PC-9 (cell line): Measurements from ENCODE around the gene QRFPR. TPM values are rescaled to one million over a fixed set of nuclear protein-coding genes. Genes with fewer than 3 reads are reported as not detected.

ENCODE experiments used
- BruUV-seq: library from RNA; stranded (reverse); fragments of 400-500 nt; replicated peaks from 2 replicates; lab custom pipeline; 2021; lab: Mats Ljungman, UMichigan
- CTCF ChIA-PET: fragments of 300-600 bp; sonication (Branson Sonifier 250); formaldehyde crosslinking; loops from one replicate; lab custom pipeline; 2022; ENCODE audit warnings: antibody characterized with exemption; lab: Charles Lee
- POLR2A ChIA-PET: fragments of 300-600 bp; sonication (Branson Sonifier 250); formaldehyde crosslinking; loops from one replicate; lab custom pipeline; 2022; ENCODE audit warnings: antibody characterized with exemption; ENCODE audit not compliant: unreplicated experiment; lab: Charles Lee
- DNase-seq, 2 experiments: peaks; one replicate each; pipeline versions ENCODE4 v3.0.0 to v3.0.0-alpha.2; 2015 to 2022; ENCODE audit warnings: mixed read lengths in 1 of 2
- H2AFZ ChIP-seq: fragments of 200-600 bp; sonication (generic); 2 replicates; pipeline ENCODE4 v1.8.1; 2017; ENCODE audit warnings: antibody characterized with exemption
- H3F3A ChIP-seq: fragments of 200-600 bp; sonication (generic); 2 replicates; pipeline ENCODE4 v1.8.1; 2017; ENCODE audit warnings: antibody characterized with exemption, mild to moderate bottlenecking, low read depth; ENCODE audit not compliant: insufficient read depth
- H3K27ac ChIP-seq: fragments of 200-600 bp; sonication (generic); 2 replicates; pipeline ENCODE4 v1.6.1; 2016; ENCODE audit warnings: mixed run types
- H3K27me3 ChIP-seq: fragments of 200-600 bp; sonication (generic); 2 replicates; pipeline ENCODE4 v1.6.1; 2016; ENCODE audit warnings: low read depth, mixed run types; ENCODE audit not compliant: insufficient read depth
- H3K36me3 ChIP-seq: fragments of 200-600 bp; sonication (generic); 2 replicates; pipeline ENCODE4 v1.6.1; 2016; ENCODE audit warnings: low read depth, mixed run types
- H3K4me1 ChIP-seq: fragments of 200-600 bp; sonication (generic); replicated peaks from 2 replicates; pipeline ENCODE4 v1.6.1; 2016; ENCODE audit warnings: mixed run types; ENCODE audit not compliant: insufficient read depth
- H3K4me2 ChIP-seq: fragments of 200-600 bp; sonication (generic); 2 replicates; pipeline ENCODE4 v1.6.1; 2017; ENCODE audit warnings: mixed run types
- H3K4me3 ChIP-seq: fragments of 200-600 bp; sonication (generic); 2 replicates; pipeline ENCODE4 v1.6.1; 2016; ENCODE audit warnings: mixed run types
- H3K79me2 ChIP-seq: fragments of 200-600 bp; sonication (generic); 2 replicates; pipeline ENCODE4 v1.6.1; 2017; ENCODE audit warnings: low read depth, mixed run types
- H3K9me2 ChIP-seq: fragments of 200-600 bp; sonication (generic); 2 replicates; pipeline ENCODE4 v1.8.1; 2017; ENCODE audit warnings: mild to moderate bottlenecking; ENCODE audit not compliant: insufficient read depth
- H3K9me3 ChIP-seq: fragments of 200-600 bp; sonication (generic); 2 replicates; pipeline ENCODE4 v1.8.1; 2016; ENCODE audit warnings: low read depth; ENCODE audit not compliant: insufficient read depth
- H4K20me1 ChIP-seq: fragments of 200-600 bp; sonication (generic); 2 replicates; pipeline ENCODE4 v1.8.1; 2017; ENCODE audit not compliant: insufficient read depth
- EZH2 ChIP-seq: fragments of 200-600 bp; sonication (generic); IDR thresholded peaks from 2 replicates; pipeline ENCODE4 v1.8.0; 2017; ENCODE audit warnings: antibody characterized with exemption, low read depth
- intact Hi-C: fragments of 100-400 bp; cut with micrococcal nuclease; formaldehyde crosslinking; loops from one replicate; pipeline ENCODE4 v1.10.0; 2022; ENCODE audit not compliant: unreplicated experiment
- total RNA-seq: library from RNA; stranded (reverse); gene quantifications from 2 replicates; pipeline ENCODE4 v1.2.3, GENCODE V29; 2021
- TF ChIP-seq, protein P1 (sequence below): fragments of 200-600 bp; sonication (generic); conservative IDR thresholded peaks from 2 replicates; pipeline ENCODE4 v1.6.1; 2017; ENCODE audit warnings: mixed run types, antibody characterized with exemption, mild to moderate bottlenecking, moderate library complexity

Gene QRFPR
- total RNA-seq, 1 experiment from 2014 or later, result 0.28 TPM

DNA sequence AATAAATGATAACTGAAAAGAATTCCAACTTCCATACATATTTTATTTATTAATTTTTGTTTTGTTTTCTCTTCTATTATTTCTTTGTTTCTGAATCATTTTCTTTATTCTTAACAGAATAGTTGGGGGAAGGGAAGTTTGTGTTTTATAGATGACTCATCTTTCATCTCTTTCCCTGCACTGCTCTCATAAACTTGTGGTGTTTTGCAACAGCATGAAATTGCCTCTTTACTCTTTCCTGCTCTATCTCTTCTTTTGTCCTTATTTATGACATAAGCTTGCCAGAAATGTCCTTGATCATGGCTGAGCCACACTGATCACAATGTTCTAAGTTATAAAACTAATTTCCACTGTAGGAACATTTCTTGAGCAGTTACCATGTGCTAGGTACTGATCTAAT lies 22.3 kb downstream of the QRFPR start:
- Histone ChIP-seq H3K79me2 (no peaks in the 10 kb centered on the region), H3K9me2 (no peaks in the 10 kb centered on the region; the same call in 1 of the 2 replicates), H3K4me2 (no peak overlapping the region), H3K36me3 (no peaks in the 10 kb centered on the region), H3K27me3 (no peaks in the 10 kb centered on the region), H3K4me3 (no peak overlapping the region), H4K20me1 (no peaks in the 10 kb centered on the region), H2AFZ (no peak overlapping the region), H3K4me1 (0 out of 2 replicates have a peak, but pooled peaks cover 8% of the 10 kb centered on the region), H3K27ac (peak overlapping the region; percentile 30; the same call in 1 of the 2 replicates), H3F3A (no peaks in the 10 kb centered on the region), H3K9me3 (peaks cover 5% of the 10 kb centered on the region; the same call in 1 of the 2 replicates)
- CTCF ChIA-PET, result no interaction called here
- POLR2A ChIA-PET, result no interaction called here
- TF ChIP-seq, protein P1, sequence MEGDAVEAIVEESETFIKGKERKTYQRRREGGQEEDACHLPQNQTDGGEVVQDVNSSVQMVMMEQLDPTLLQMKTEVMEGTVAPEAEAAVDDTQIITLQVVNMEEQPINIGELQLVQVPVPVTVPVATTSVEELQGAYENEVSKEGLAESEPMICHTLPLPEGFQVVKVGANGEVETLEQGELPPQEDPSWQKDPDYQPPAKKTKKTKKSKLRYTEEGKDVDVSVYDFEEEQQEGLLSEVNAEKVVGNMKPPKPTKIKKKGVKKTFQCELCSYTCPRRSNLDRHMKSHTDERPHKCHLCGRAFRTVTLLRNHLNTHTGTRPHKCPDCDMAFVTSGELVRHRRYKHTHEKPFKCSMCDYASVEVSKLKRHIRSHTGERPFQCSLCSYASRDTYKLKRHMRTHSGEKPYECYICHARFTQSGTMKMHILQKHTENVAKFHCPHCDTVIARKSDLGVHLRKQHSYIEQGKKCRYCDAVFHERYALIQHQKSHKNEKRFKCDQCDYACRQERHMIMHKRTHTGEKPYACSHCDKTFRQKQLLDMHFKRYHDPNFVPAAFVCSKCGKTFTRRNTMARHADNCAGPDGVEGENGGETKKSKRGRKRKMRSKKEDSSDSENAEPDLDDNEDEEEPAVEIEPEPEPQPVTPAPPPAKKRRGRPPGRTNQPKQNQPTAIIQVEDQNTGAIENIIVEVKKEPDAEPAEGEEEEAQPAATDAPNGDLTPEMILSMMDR, result no peak
- TF ChIP-seq EZH2, result no peak
- no peak for DNase-seq
- intact Hi-C loops, result no loop called here
- BruUV-seq, result no TSS peak

DNA sequence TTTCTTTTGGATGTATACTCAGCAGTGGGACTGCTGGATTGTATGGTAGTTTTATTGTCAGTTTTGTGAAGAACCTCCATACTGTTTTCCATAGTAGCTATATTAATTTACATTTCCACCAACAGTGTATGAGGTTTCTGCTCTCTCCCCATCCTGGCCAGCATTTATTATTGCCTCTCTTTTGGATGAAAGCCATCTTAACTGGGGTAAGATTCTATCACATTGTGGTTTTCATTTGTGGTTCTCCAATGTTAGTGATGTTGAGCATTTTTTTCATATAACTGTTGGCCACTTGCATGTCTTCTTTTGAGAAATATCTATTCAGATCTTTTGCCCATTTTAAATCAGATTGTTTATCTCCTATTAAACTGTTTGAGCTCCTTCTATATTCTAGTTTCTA lies 27.6 kb downstream of the QRFPR start:
- intact Hi-C loops, result no loop called here
- no peaks in the 10 kb centered on the region for H3K79me2 ChIP-seq
- no peak for DNase-seq
- no peak overlapping the region for H2AFZ ChIP-seq
- ChIA-PET POLR2A (no interaction called here), CTCF (no interaction called here)
- H3K4me2 ChIP-seq, result no peak overlapping the region
- H3F3A ChIP-seq, result no peaks in the 10 kb centered on the region
- no peak for TF ChIP-seq EZH2
- TF ChIP-seq, protein P1, result no peak
- H3K4me3 ChIP-seq, result no peak overlapping the region
- peaks cover 5% of the 10 kb centered on the region; the same call in 1 of the 2 replicates for H3K9me3 ChIP-seq
- H4K20me1 ChIP-seq, result no peaks in the 10 kb centered on the region
- no TSS peak for BruUV-seq
- no peak overlapping the region for H3K27ac ChIP-seq
- no peaks in the 10 kb centered on the region; the same call in 1 of the 2 replicates for H3K9me2 ChIP-seq
- 0 out of 2 replicates have a peak, but pooled peaks cover 2% of the 10 kb centered on the region for H3K4me1 ChIP-seq
- no peaks in the 10 kb centered on the region for H3K36me3 ChIP-seq
- H3K27me3 ChIP-seq, result no peaks in the 10 kb centered on the region

DNA sequence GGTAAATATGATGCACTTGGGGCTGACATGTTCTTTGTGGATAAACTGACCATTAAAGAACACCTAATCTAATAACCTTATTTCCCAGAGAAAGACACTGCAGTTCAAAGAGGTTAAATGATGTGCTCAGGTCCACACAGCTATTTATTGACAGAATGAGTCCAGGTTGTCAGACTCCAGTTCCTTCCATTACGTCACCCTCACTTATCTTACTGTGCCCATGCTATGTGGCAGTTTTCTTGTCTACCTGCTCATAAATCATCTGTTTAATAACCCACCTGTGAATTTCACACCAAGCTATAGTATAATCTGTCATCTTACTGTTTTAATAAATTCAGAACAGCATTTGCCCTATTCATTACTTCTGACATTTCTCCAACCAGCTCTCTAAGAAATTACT lies 36.7 kb downstream of the QRFPR start:
- Histone ChIP-seq H4K20me1 (no peaks in the 10 kb centered on the region), H3K27ac (no peak overlapping the region), H3K27me3 (no peaks in the 10 kb centered on the region), H3F3A (no peaks in the 10 kb centered on the region), H3K9me2 (no peaks in the 10 kb centered on the region; the same call in 1 of the 2 replicates), H3K4me2 (no peak overlapping the region), H3K36me3 (no peaks in the 10 kb centered on the region), H3K9me3 (no peaks in the 10 kb centered on the region), H3K4me3 (no peak overlapping the region), H3K4me1 (no peaks in the 10 kb centered on the region), H3K79me2 (no peaks in the 10 kb centered on the region), H2AFZ (no peak overlapping the region)
- intact Hi-C loops, result no loop called here
- POLR2A ChIA-PET, result no interaction called here
- DNase-seq, result no peak
- no TSS peak for BruUV-seq
- TF ChIP-seq, protein P1, result no peak
- no peak for TF ChIP-seq EZH2
- CTCF ChIA-PET, result no interaction called here
